Measurements from ENCODE around the gene GPC5. TPM values are rescaled to one million over a fixed set of nuclear protein-coding genes. Genes with fewer than 3 reads are reported as not detected.
A peak's percentile ranks its signal among the peaks of the same experiment; 100 is the strongest.

GPC5 gene
- total RNA-seq, 1 donor from 2014 or later: 0.28 TPM

- Mint-ChIP-seq H3K4me1 (no peaks in the 10 kb centered on the region), H3K4me3 (no peak overlapping the region), H3K27ac (ENCODE audit: unreplicated experiment) (no peak overlapping the region), H3K36me3 (ENCODE audit: low read depth) (no peaks in the 10 kb centered on the region), H3K9me3 (no peaks in the 10 kb centered on the region), H3K27me3 (ENCODE audit: low read depth) (peaks cover 2% of the 10 kb centered on the region)
- no peak for TF ChIP-seq CTCF (conservative IDR thresholded peaks at IDR 0.05)
- no peak for DNase-seq (ENCODE audit: low read depth, low spot score)
Observed at GRCh38 chr13:91813253-91813652, 414.8 kb downstream of the GPC5 start.

GRCh38 chr13:91816263-91816807 lies 417.9 kb downstream of the GPC5 start:
- Mint-ChIP-seq H3K4me3 (no peak overlapping the region), H3K9me3 (no peaks in the 10 kb centered on the region), H3K4me1 (no peaks in the 10 kb centered on the region), H3K27me3 (ENCODE audit: low read depth) (peaks cover 2% of the 10 kb centered on the region), H3K36me3 (ENCODE audit: low read depth) (no peaks in the 10 kb centered on the region), H3K27ac (ENCODE audit: unreplicated experiment) (no peak overlapping the region)
- no peak for DNase-seq (ENCODE audit: low read depth, low spot score)
- TF ChIP-seq CTCF (conservative IDR thresholded peaks at IDR 0.05): no peak

GRCh38 chr13:91817250-91817649 lies 418.8 kb downstream of the GPC5 start:
- Mint-ChIP-seq H3K4me3 (no peak overlapping the region), H3K36me3 (ENCODE audit: low read depth) (no peaks in the 10 kb centered on the region), H3K27me3 (ENCODE audit: low read depth) (peaks cover 5% of the 10 kb centered on the region), H3K27ac (ENCODE audit: unreplicated experiment) (no peak overlapping the region), H3K4me1 (no peaks in the 10 kb centered on the region), H3K9me3 (no peaks in the 10 kb centered on the region)
- TF ChIP-seq CTCF (conservative IDR thresholded peaks at IDR 0.05): peak; percentile 36
- no peak for DNase-seq (ENCODE audit: low read depth, low spot score)

- Mint-ChIP-seq H3K4me1 (no peaks in the 10 kb centered on the region), H3K27me3 (ENCODE audit: low read depth) (peaks cover 14% of the 10 kb centered on the region), H3K9me3 (peaks cover under 1% of the 10 kb centered on the region), H3K36me3 (ENCODE audit: low read depth) (no peaks in the 10 kb centered on the region), H3K27ac (ENCODE audit: unreplicated experiment) (no peak overlapping the region), H3K4me3 (no peak overlapping the region)
- DNase-seq (ENCODE audit: low read depth, low spot score): no peak
- no peak for TF ChIP-seq CTCF (conservative IDR thresholded peaks at IDR 0.05)
Observed at GRCh38 chr13:91824416-91824815, 426.0 kb downstream of the GPC5 start.

GRCh38 chr13:91825516-91825915 lies 427.1 kb downstream of the GPC5 start:
- Mint-ChIP-seq H3K9me3 (peaks cover 3% of the 10 kb centered on the region), H3K4me3 (no peak overlapping the region), H3K36me3 (ENCODE audit: low read depth) (no peaks in the 10 kb centered on the region), H3K27ac (ENCODE audit: unreplicated experiment) (no peak overlapping the region), H3K27me3 (ENCODE audit: low read depth) (peaks cover 14% of the 10 kb centered on the region), H3K4me1 (no peaks in the 10 kb centered on the region)
- no peak for DNase-seq (ENCODE audit: low read depth, low spot score)
- TF ChIP-seq CTCF (conservative IDR thresholded peaks at IDR 0.05): no peak
